ENCODE results near the gene CDH13.

The CDH13 gene

GRCh38 chr16:83418565-83418964 is 791.8 kb downstream of the CDH13 start:
- DNase-seq (ENCODE audit: low read depth in 2 of 2), result no peak

GRCh38 chr16:83420206-83420760 is 793.5 kb downstream of the CDH13 start:
- no peak for DNase-seq (ENCODE audit: low read depth in 2 of 2)

DNA sequence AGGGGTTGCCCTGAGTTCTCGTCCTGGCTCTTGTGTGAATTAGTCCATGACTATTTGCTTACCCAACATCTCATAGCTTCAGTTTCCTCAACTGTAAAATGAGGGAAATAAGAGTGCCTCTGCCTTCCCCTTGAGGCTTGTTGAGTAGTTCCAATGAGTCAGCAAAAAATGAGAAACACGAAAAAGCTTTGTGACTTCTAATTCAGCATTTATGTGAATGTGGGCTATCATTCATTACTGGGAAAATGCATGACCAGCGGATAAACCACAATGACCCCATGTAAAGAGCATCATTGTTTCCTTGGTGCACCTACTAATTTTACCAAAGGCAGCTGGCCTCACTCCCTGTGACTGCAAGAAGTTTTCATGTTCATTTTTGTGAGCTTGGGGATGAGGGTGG is 806.4 kb downstream of the CDH13 start:
- no peak for DNase-seq (ENCODE audit: low read depth in 2 of 2)

GRCh38 chr16:83437036-83437435 is 810.3 kb downstream of the CDH13 start:
- DNase-seq (ENCODE audit: low read depth in 2 of 2), result no peak

DNA sequence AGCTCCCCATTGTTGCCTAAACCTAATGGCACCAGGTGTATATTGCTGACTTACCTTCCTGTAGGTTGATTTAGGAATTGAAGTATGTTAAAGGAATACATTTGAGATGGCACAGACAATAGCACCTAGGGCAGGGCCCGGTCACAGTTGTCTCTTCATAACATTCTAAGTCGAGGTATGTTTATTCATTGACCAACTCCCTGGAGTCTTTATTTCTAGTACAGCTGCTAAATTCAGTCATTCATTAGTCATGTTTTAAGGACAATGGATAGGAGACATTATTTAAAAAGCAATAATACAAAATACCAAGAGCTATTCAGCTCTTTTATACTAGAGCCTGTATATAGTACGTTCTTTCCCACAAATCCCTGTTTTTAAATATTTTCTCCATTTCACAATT is 811.6 kb downstream of the CDH13 start:
- no peak for DNase-seq (ENCODE audit: low read depth in 2 of 2)

DNA sequence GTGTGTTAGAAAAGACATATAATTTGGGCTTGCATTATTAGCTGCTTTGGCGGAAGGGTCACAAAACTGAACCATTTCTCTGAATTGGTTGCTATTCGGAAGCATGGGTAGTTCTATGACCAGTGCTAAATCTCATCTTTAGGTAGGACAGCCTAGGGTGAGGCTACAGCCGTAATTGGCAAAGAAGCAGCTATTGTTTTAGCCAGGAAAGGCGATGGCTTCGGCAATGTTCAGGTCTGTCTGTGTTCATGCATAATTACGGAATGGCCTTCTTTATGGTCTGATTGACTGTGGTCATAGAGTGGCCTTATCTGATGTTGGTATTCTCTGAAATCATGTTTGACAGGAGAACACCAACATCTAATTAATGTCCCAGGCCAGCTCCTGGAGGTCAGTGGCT is 812.6 kb downstream of the CDH13 start:
- DNase-seq (ENCODE audit: low read depth in 2 of 2), result no peak

GRCh38 chr16:83441517-83441916 is 814.7 kb downstream of the CDH13 start:
- no peak for DNase-seq (ENCODE audit: low read depth in 2 of 2)

GRCh38 chr16:83443972-83444371 is 817.2 kb downstream of the CDH13 start:
- DNase-seq (ENCODE audit: low read depth in 2 of 2), result no peak

DNA sequence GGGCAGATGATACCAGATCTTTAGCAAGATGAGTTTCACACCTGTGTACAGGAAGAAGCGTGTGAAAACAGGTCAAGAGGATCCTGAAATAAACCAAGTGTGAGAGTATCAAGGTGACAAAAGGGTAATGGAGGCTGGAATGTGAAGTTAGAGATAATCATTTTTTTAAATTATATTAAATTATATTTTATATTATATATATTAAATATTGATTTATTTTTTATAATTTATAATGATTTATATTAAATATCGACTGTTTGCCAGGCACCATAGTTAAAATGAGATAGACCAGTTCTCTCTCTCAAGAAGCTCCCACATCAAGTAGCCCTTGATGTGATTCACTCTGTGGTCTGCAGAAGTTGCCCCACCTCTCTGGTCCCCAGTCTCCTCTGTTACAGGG is 820.8 kb downstream of the CDH13 start:
- no peak for DNase-seq (ENCODE audit: low read depth in 2 of 2)

DNA sequence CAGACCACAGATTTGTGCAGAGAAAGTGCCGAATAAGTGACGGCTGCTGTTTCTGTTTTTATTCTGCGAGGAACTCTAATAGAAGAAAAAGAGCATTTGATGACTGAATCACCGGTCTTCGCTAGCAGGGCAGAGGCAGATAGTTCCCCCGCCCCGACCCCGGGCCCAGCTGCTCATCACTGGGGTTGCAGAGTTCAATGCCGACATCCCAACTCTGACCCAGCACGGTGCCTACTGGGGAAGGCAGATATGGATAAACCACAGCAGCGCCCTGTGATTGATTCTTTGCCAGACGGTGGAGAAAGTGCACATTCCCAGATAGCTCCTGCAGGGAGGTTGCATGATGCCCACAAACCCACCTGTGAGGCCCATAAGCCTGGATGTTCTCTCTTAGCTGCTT is 823.1 kb downstream of the CDH13 start:
- no peak for DNase-seq (ENCODE audit: low read depth in 2 of 2)

DNA sequence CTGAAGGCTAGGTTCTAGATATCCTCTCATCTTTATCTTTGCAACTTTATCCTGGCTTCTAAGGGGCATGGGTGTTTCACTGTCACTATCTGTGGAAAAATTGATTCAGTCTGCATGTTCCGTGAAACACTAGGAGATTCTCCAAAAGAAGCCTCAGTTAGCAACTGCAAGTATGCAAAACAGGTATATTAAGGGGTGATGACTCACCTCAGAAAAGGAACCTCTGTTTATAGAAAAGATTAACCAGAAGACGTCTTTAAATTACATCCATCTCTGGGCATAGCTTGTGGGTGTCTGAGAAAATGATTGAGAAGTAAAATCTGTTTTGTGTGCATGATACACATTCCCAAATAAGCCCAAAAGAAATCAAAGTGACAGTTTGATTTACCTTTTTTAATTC is 827.2 kb downstream of the CDH13 start:
- no peak for DNase-seq (ENCODE audit: low read depth in 2 of 2)

DNA sequence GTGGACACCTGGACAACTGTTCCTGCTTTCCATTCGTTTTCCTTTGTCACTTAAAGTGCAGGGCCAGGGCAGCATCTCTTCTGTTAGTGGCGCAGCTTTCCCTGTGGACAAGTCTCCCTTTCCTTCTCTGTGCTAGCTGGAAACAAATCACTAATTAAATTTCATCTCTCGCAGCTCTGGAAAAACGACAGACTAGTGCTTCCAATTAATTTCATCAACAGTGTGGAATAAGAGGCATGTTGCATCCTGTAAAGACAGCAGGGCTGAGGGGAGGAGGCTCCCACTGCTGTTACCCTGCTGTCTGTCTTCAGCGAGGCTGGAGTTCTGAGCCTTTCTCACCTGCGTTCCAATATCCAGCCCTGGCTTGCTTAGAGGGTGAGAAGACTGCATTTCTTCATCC is 828.9 kb downstream of the CDH13 start:
- no peak for DNase-seq (ENCODE audit: low read depth in 2 of 2)

GRCh38 chr16:83456934-83457333 is 830.2 kb downstream of the CDH13 start:
- DNase-seq (ENCODE audit: low read depth in 2 of 2), result no peak

DNA sequence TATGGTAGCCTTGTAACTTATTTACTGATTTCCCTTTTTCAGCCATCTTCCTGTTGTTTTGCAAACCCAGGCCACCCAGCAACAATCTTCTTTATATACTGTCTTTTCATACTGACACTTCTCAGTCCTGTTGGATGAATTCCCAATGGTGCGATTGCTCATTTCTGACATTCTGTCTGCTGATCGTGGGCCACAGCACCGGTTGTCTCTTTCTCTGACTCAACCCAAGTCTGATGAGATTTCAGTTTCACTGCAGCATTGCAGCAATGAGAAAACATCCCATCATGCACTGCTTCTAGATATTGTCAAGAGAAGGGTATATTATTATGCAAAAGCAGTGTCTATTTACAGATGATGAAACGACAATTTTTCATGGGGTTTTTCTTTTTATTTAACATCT is 831.8 kb downstream of the CDH13 start:
- DNase-seq (ENCODE audit: low read depth in 2 of 2), result no peak

GRCh38 chr16:83464991-83465390 is 838.2 kb downstream of the CDH13 start:
- DNase-seq (ENCODE audit: low read depth in 2 of 2), result no peak

GRCh38 chr16:83470416-83470815 is 843.6 kb downstream of the CDH13 start:
- DNase-seq (ENCODE audit: low read depth in 2 of 2), result no peak

GRCh38 chr16:83472776-83473501 is 846.2 kb downstream of the CDH13 start:
- DNase-seq (ENCODE audit: low read depth in 2 of 2), result no peak

DNA sequence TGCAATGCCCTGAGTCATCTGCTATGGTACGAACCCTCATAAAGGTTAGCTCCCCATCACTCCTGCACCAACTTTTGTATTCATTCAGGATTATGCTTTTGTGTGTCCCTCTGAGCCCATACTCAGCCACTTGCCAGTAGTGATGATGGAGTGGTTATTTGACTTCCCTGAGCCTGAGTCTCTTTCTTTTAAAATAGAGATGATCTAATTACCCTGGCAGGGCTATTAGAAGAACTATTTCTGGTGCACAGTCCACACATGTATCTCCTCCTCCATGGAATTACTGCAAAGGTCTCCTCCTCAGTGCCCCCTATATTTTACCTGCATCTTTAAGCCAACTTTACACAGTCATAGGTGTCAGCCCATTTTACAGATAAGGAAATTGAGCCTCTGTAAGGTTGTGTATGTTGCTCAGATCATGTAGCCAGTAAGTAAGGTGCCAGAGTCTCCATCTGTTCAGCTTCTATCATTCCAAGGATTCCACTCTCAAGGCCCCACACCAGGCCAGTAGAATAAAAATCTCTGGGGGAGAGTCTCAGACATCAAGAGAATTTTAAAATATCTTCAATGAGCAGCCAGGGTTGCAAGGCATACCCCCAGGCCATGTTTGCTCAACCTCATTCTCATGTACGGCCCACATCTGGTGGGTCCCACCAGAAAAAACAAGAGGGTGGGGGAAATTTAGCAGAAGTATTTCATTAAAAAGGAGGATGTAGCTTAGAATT is 847.3 kb downstream of the CDH13 start:
- no peak for DNase-seq (ENCODE audit: low read depth in 2 of 2)

DNA sequence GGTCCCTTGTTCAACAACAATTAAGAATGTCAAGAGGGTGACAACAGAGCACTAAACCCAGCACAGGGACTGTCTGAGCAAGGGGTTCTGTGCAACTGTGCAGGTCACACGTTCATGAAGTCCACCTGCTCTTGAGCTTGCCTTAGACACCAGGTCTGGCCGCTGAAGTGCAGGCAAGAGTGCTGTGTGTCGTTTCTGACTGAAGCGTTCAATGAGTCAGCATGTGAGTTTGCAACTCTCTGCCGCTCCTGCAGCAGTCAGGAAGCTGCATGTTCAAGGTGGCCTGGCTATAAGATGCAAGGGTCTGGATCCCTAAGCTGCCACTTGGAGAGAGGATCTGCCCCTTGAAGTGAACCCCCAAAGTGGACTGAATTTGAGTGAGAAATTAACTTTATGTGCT is 848.3 kb downstream of the CDH13 start:
- DNase-seq (ENCODE audit: low read depth in 2 of 2), result no peak

GRCh38 chr16:83481589-83481988 is 854.8 kb downstream of the CDH13 start:
- no peak for DNase-seq (ENCODE audit: low read depth in 2 of 2)

DNA sequence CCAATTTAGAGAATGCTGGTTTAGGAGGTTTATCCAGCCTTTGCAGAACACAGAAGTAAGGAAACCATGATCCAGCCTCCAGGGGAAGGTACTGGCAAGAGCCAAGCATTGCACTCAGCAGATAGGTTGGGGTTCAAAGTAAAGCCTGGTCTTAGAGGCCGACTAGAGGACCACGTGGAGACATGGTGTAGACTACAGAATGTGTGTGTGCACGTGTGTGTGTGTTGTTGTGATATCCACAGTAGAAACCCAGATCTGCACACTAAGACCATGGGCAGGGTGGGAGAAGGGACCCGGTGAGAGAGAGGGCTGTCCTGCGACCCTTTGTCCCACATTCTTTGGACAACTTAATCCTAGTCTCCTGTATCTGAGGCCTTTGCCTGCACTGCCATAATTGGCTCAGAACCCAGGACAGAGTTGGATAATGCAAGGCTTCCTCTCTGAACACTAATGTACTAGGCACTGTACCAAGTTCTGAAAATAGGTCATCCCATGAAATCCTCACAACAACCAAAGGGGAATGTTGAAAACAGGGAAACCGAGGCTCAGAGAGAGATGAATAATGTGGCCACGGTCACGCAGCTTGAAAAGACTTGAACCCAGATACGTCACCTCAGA is 855.9 kb downstream of the CDH13 start:
- DNase-seq (ENCODE audit: low read depth in 2 of 2), result no peak

- no peak for DNase-seq (ENCODE audit: low read depth in 2 of 2)
Measured at GRCh38 chr16:83490073-83490472, 863.3 kb downstream of the CDH13 start.

- no peak for DNase-seq (ENCODE audit: low read depth in 2 of 2)
Measured at GRCh38 chr16:83494459-83494858, 867.7 kb downstream of the CDH13 start.
